Myometrial cell (primary cell): Measurements from ENCODE around the gene MATN3. TPM values are rescaled to one million over a fixed set of nuclear protein-coding genes. Genes with fewer than 3 reads are reported as not detected.

ENCODE experiments used
- total RNA-seq: library from RNA; depleted of rRNA; stranded (reverse); fragments of >200 nt; gene quantifications from 2 replicates; pipeline ENCODE4 v1.2.3, GENCODE V29; 2015

Gene MATN3, protein sequence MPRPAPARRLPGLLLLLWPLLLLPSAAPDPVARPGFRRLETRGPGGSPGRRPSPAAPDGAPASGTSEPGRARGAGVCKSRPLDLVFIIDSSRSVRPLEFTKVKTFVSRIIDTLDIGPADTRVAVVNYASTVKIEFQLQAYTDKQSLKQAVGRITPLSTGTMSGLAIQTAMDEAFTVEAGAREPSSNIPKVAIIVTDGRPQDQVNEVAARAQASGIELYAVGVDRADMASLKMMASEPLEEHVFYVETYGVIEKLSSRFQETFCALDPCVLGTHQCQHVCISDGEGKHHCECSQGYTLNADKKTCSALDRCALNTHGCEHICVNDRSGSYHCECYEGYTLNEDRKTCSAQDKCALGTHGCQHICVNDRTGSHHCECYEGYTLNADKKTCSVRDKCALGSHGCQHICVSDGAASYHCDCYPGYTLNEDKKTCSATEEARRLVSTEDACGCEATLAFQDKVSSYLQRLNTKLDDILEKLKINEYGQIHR
- 3.5 and 6.2 TPM in 2 replicates for total RNA-seq

DNA sequence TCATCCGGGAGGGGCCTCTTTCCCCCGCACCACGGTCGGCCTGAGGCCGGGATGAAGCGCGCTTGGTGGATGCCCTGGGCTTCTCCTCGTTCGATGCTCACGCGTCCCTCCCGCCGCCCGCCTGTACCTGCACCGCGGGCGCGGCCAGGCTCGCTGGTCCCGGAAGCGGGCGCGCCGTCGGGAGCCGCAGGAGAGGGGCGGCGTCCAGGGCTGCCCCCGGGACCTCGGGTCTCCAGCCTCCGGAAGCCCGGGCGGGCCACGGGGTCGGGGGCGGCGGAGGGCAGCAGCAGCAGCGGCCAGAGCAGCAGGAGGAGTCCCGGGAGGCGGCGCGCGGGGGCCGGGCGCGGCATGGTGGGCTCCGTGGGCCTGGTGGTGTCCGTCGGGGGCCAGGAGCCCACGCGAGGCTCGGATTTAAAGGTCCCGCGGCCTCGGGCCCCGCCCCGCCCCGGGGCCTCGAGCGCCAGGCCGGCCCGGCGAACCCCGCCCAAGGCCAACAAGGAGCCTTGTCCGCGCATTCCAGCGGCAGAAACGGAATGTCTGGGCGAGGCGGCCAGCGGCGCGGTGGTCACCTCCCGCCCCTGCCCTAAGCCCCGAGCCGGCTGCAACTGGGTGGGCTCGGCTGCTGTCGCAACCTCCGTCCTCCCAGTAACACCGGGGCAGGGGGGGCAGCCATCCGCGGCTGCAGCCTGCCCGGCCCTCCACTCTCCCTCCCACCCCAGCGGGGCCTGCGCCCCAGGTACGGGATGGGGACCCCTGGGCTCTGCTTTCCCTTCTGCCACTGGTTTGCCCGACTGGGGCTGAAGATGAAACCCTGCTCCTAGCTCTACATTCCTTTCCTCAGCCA lies at the start of gene MATN3:
TSS of gene MATN3 (minus strand) at position 387 of the 844 bp plus-strand sequence. CDS start at position 350, 37 bp downstream.

DNA sequence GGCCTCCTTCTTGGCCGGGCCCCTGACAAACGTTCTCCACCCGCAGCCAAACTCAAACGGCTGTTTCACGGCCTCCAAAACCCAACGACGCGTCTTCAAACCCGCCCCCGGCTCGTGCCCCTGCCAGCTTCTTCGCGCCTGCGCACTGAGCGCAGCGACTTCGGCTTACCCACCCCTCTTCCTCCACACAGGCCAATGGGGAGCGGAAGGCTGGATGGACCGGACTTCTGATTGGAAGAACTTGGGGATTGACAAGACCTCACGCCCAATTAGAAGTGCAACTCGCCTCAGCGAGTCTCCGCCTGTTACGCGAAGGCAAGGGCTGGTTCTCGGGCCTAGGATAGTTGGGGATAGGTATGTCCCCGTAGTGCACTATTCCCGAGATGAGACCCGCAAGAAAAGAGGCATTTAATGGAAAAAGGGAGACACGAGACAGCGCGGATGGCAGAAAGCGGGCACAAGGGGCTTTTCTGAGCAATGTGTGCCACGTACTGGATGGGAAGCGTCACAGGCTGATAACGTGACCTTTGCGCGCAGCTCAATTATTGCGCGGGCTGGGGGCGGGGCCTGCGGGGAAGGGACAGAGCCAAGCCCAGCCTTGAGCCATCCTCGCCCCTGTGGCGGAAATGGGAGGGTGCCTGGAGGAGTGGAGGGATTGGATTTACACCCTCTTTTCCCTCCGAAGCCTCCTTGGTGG lies 39.2 kb upstream of the MATN3 start, which contains the start of gene LAPTM4A:
TSS of gene LAPTM4A (minus strand) at position 97 of the 697 bp plus-strand sequence. CDS start 108 bp downstream, outside the sequence.

DNA sequence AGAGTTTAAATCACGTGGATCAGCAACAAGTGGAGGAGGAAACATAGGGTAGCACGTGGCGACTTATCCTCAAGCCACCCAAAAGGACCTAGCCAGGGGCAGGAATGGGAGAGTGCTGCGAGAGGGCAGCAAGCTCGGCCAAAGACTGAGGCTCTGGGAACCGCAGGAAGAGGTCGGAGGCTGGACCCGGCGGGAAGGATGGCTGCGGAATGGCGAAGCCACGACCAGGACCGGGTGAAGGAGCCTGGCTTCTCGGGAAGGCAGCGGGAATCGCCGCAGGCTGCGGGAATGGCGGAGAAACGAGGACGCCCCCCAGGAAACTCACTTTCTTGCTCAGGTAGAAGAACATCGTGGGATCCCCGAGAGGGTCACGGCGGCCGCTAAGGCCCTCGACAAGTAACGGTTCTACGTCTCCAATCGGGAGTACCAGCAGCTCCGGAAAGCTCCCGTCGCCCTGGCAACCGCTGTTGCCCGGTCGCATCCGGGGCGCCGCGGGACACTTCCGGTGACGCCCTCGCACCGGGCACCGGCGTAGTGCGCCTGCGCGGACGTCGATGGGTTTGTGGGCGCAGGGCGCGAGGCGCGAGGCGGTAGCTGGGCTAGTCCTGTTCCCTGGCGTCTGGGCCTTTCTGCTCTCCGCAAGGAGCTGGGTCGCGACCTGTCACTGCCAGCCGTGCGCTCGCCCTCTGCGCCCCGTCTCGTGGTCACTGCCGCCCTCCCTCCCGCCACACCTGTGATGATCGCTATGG lies 22.6 kb downstream of the MATN3 start, which contains the start of gene WDR35:
TSS of gene WDR35 (minus strand) at position 439 of the 749 bp plus-strand sequence. CDS start at position 349, 90 bp downstream.

Other genes with a start within 250 kb of the MATN3 start
- 1.2 and 4.4 TPM in 2 replicates for gene TTC32, start 110.7 kb downstream of the MATN3 start, total RNA-seq
- gene WDR35, start 22.6 kb downstream of the MATN3 start, total RNA-seq, result 5.2 and 6.0 TPM in 2 replicates
- gene LAPTM4A, start 39.0 kb upstream of the MATN3 start, total RNA-seq, result 193 and 202 TPM in 2 replicates
- 25.1 and 26.1 TPM in 2 replicates for gene SDC1, start 212.5 kb upstream of the MATN3 start, total RNA-seq